NCI-H146 (cell line): Measurements from ENCODE around the gene PDK1.
"Not testable (repeated sequence)": the region's sequence is repeated elsewhere in the genome, so short reads cannot be mapped to it uniquely, and the experiment has no call there.

Source experiments
- DNase-seq: peaks from one replicate; lab custom pipeline; 2025; lab: John Stamatoyannopoulos, UW

The PDK1 gene

GRCh38 chr2:172552547-172553291 is 3.2 kb upstream of the PDK1 start:
- DNase-seq = no peak

- peak; percentile 4 for DNase-seq
Measured at GRCh38 chr2:172554352-172555271, 1.3 kb upstream of the PDK1 start.

GRCh38 chr2:172555272-172555521 is 693 bp upstream of the PDK1 start:
- no peak for DNase-seq

GRCh38 chr2:172556284-172557033 is 569 bp downstream of the PDK1 start:
- DNase-seq = peak; percentile 77

GRCh38 chr2:172558372-172558771 is 2.5 kb downstream of the PDK1 start:
- no peak for DNase-seq

GRCh38 chr2:172560721-172561120 is 4.8 kb downstream of the PDK1 start:
- no peak for DNase-seq

- no peak for DNase-seq
Measured at GRCh38 chr2:172561270-172561669, 5.4 kb downstream of the PDK1 start.

- DNase-seq = no peak
Measured at GRCh38 chr2:172562298-172562697, 6.4 kb downstream of the PDK1 start.

- DNase-seq = no peak
Measured at GRCh38 chr2:172564376-172564775, 8.5 kb downstream of the PDK1 start.

- peak; percentile 29 for DNase-seq
Measured at GRCh38 chr2:172571245-172571644, 15.4 kb downstream of the PDK1 start.

GRCh38 chr2:172572981-172573380 is 17.1 kb downstream of the PDK1 start:
- DNase-seq = no peak

- DNase-seq = no peak
Measured at GRCh38 chr2:172574965-172575364, 19.1 kb downstream of the PDK1 start.

- no peak for DNase-seq
Measured at GRCh38 chr2:172578054-172578453, 22.2 kb downstream of the PDK1 start.

- no peak for DNase-seq
Measured at GRCh38 chr2:172578860-172579512, 23.1 kb downstream of the PDK1 start.

- no peak for DNase-seq
Measured at GRCh38 chr2:172580544-172580943, 24.7 kb downstream of the PDK1 start.

GRCh38 chr2:172582656-172583055 is 26.8 kb downstream of the PDK1 start:
- DNase-seq = no peak

- DNase-seq = no peak
Measured at GRCh38 chr2:172586245-172586891, 30.5 kb downstream of the PDK1 start.

GRCh38 chr2:172587231-172587630 is 31.3 kb downstream of the PDK1 start:
- DNase-seq = not testable (repeated sequence)

- DNase-seq = no peak
Measured at GRCh38 chr2:172588931-172589330, 33.0 kb downstream of the PDK1 start.

GRCh38 chr2:172591386-172591785 is 35.5 kb downstream of the PDK1 start:
- not testable (repeated sequence) for DNase-seq

GRCh38 chr2:172592190-172592589 is 36.3 kb downstream of the PDK1 start:
- DNase-seq = not testable (repeated sequence)

GRCh38 chr2:172596776-172597175 is 40.9 kb downstream of the PDK1 start:
- DNase-seq = peak; percentile 34
